Suppressor macrophage treated with lipopolysaccharide for 1 hour (primary cell): ENCODE results near the gene RGS1.

ENCODE experiments used
- DNase-seq, 3 donors: peaks; one replicate each; pipeline ENCODE4 v3.0.0-alpha.2; 2020 to 2022

RGS1 gene

GRCh38 chr1:192626366-192627179 is 51.0 kb downstream of the RGS1 start:
- DNase-seq = no peak

GRCh38 chr1:192627901-192628300 is 52.3 kb downstream of the RGS1 start:
- no peak for DNase-seq

GRCh38 chr1:192628396-192629057 is 53.0 kb downstream of the RGS1 start:
- DNase-seq = no peak

GRCh38 chr1:192629612-192630011 is 54.0 kb downstream of the RGS1 start:
- DNase-seq = no peak
